ENCODE results near the gene TXNDC12.

DNA sequence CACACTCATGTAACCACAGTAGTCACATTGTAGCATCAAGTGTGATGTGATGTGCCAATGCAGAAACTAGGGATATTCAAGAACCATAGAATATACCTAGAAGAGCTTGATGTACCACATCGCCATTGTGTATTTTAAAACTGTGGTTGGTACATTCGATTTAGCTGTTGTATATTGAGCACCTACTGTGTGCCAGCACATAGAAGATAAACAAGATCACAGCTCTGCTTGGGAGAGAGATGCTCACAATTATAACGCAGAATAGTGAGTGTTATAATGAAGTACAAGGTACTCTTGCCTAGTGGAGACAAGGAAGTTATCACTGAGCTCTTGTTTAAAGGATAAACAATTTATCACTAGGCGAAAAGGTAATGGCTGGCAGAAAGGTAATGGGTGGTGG, 5.8 kb upstream of the TXNDC12 start:
- TF ChIP-seq ZNF12 (CRISPR knock-in tag; IDR thresholded peaks at IDR 0.05) = no peak
- TF ChIP-seq, protein P1, sequence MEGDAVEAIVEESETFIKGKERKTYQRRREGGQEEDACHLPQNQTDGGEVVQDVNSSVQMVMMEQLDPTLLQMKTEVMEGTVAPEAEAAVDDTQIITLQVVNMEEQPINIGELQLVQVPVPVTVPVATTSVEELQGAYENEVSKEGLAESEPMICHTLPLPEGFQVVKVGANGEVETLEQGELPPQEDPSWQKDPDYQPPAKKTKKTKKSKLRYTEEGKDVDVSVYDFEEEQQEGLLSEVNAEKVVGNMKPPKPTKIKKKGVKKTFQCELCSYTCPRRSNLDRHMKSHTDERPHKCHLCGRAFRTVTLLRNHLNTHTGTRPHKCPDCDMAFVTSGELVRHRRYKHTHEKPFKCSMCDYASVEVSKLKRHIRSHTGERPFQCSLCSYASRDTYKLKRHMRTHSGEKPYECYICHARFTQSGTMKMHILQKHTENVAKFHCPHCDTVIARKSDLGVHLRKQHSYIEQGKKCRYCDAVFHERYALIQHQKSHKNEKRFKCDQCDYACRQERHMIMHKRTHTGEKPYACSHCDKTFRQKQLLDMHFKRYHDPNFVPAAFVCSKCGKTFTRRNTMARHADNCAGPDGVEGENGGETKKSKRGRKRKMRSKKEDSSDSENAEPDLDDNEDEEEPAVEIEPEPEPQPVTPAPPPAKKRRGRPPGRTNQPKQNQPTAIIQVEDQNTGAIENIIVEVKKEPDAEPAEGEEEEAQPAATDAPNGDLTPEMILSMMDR (IDR thresholded peaks at IDR 0.05 in 2 of 3, conservative IDR thresholded peaks at IDR 0.05 in 1 of 3; ENCODE audit: insufficient read depth in 2 of 3, low read depth in 1 of 3, low read length in 3 of 3) = no peak
